ENCODE data around the gene PSG5. TPM values are rescaled to one million over a fixed set of nuclear protein-coding genes. Genes with fewer than 3 reads are reported as not detected.
"Not testable (repeated sequence)": the region's sequence is repeated elsewhere in the genome, so short reads cannot be mapped to it uniquely, and the experiment has no call there.

Gene PSG5
- total RNA-seq, 1 experiment from 2014 or later = not detected

GRCh38 chr19:43148233-43148632 is 38.1 kb downstream of the PSG5 start:
- no peaks in the 10 kb centered on the region for H3K79me2 ChIP-seq (ENCODE audit: insufficient read depth, low read length)
- no peak overlapping the region for H3K14ac ChIP-seq (ENCODE audit: insufficient read depth, low read length)
- Mint-ChIP-seq H3K4me3 (no peak overlapping the region), H3K27me3 (ENCODE audit: low read depth) (peaks cover 2% of the 10 kb centered on the region; the same call in 1 of the 2 replicates), H3K27ac (no peak overlapping the region), H3K9me3 (peaks cover 85 to 93% of the 10 kb centered on the region in 2 experiments), H3K36me3 (ENCODE audit: insufficient read depth in 1 of 3, low read depth in 3 of 3) (peaks cover 0 to 39% (median 21%) of the 10 kb centered on the region in 3 experiments; a peak in 5 of 7 replicates), H3K4me1 (no peaks in the 10 kb centered on the region)
- no peaks in the 10 kb centered on the region for H3K27me3 ChIP-seq (ENCODE audit: insufficient read depth, low read length)
- no peak overlapping the region for H2BK20ac ChIP-seq (ENCODE audit: low read depth, low read length, poor library complexity, severe bottlenecking)
- H3K79me1 ChIP-seq (ENCODE audit: insufficient read depth, low read depth, low read length, poor library complexity, severe bottlenecking) = no peaks in the 10 kb centered on the region
- H3K23me2 ChIP-seq (ENCODE audit: insufficient read length, low read depth, low read length, poor library complexity, severe bottlenecking) = no peaks in the 10 kb centered on the region
- no peak overlapping the region for H3K4me2 ChIP-seq (ENCODE audit: insufficient read depth, insufficient read length, low read length)
- H2BK5ac ChIP-seq (ENCODE audit: insufficient read length, low read length) = no peak overlapping the region
- no peak overlapping the region for H3T11ph ChIP-seq (ENCODE audit: low read length)
- peaks cover 63% of the 10 kb centered on the region for H3K9me3 ChIP-seq (ENCODE audit: control insufficient read depth, low read depth, low read length)
- TF ChIP-seq CTCF (conservative IDR thresholded peaks at IDR 0.05) = no peak
- no peak overlapping the region for H4K5ac ChIP-seq (ENCODE audit: insufficient read length, low read depth, low read length)
- H2AK5ac ChIP-seq (ENCODE audit: insufficient read length, low read length) = no peak overlapping the region
- no peaks in the 10 kb centered on the region for H3K4me1 ChIP-seq (ENCODE audit: insufficient read depth, low read length)
- no CpG with 5 or more reads among the region's 1 CpG for WGBS (ENCODE audit: extremely low coverage, insufficient read length, low lambda C conversion rate)
- H3K27ac ChIP-seq (ENCODE audit: insufficient read length, low read depth, low read length) = no peak overlapping the region
- no peak overlapping the region for H4K91ac ChIP-seq (ENCODE audit: insufficient read length, low read depth, low read length)
- H3K18ac ChIP-seq (ENCODE audit: insufficient read length, low read depth, low read length) = no peak overlapping the region
- no peak overlapping the region for H2BK12ac ChIP-seq (ENCODE audit: insufficient read length, low read depth, low read length)
- no peak overlapping the region for H3K4ac ChIP-seq (ENCODE audit: low read depth, low read length)
- no peak overlapping the region for H3K56ac ChIP-seq (ENCODE audit: insufficient read length, low read depth, low read length)
- H2BK120ac ChIP-seq (ENCODE audit: low read depth, low read length, poor library complexity, severe bottlenecking) = no peak overlapping the region
- no peak overlapping the region for H3K23ac ChIP-seq (ENCODE audit: insufficient read length, low read depth, low read length)
- no peak overlapping the region for H2BK15ac ChIP-seq (ENCODE audit: low read depth, low read length)
- H4K8ac ChIP-seq (replicated peaks; ENCODE audit: insufficient read length, low read depth, low read length) = no peak overlapping the region
- no peak overlapping the region for H2AFZ ChIP-seq (ENCODE audit: low read length)
- DNase-seq = no peak
- H4K20me1 ChIP-seq (ENCODE audit: control insufficient read depth, insufficient read depth, insufficient read length) = no peaks in the 10 kb centered on the region
- no peak overlapping the region for H3K9ac ChIP-seq (ENCODE audit: extremely low read depth, insufficient read length, low read length)

- not testable (repeated sequence) for H3K18ac ChIP-seq (ENCODE audit: insufficient read length, low read depth, low read length); H3T11ph ChIP-seq (ENCODE audit: low read length); H3K79me1 ChIP-seq (ENCODE audit: insufficient read depth, low read depth, low read length, poor library complexity, severe bottlenecking); DNase-seq; H4K91ac ChIP-seq (ENCODE audit: insufficient read length, low read depth, low read length); H3K23ac ChIP-seq (ENCODE audit: insufficient read length, low read depth, low read length); H3K27me3 ChIP-seq (ENCODE audit: insufficient read depth, low read length); H3K23me2 ChIP-seq (ENCODE audit: insufficient read length, low read depth, low read length, poor library complexity, severe bottlenecking); H3K14ac ChIP-seq (ENCODE audit: insufficient read depth, low read length); H2AFZ ChIP-seq (ENCODE audit: low read length); H4K8ac ChIP-seq (replicated peaks; ENCODE audit: insufficient read length, low read depth, low read length); H3K27ac Mint-ChIP-seq; H2BK120ac ChIP-seq (ENCODE audit: low read depth, low read length, poor library complexity, severe bottlenecking); H2BK12ac ChIP-seq (ENCODE audit: insufficient read length, low read depth, low read length); H3K4me2 ChIP-seq (ENCODE audit: insufficient read depth, insufficient read length, low read length); H2AK5ac ChIP-seq (ENCODE audit: insufficient read length, low read length); H2BK20ac ChIP-seq (ENCODE audit: low read depth, low read length, poor library complexity, severe bottlenecking); H2BK15ac ChIP-seq (ENCODE audit: low read depth, low read length); H3K56ac ChIP-seq (ENCODE audit: insufficient read length, low read depth, low read length); H3K4me1 ChIP-seq (ENCODE audit: insufficient read depth, low read length); H3K4me1 Mint-ChIP-seq; H3K79me2 ChIP-seq (ENCODE audit: insufficient read depth, low read length); H3K4me3 Mint-ChIP-seq; H3K27ac ChIP-seq (ENCODE audit: insufficient read length, low read depth, low read length); H4K5ac ChIP-seq (ENCODE audit: insufficient read length, low read depth, low read length); H3K4ac ChIP-seq (ENCODE audit: low read depth, low read length); H3K27me3 Mint-ChIP-seq (ENCODE audit: low read depth); H2BK5ac ChIP-seq (ENCODE audit: insufficient read length, low read length); H4K20me1 ChIP-seq (ENCODE audit: control insufficient read depth, insufficient read depth, insufficient read length); H3K9ac ChIP-seq (ENCODE audit: extremely low read depth, insufficient read length, low read length)
- no CpG with 5 or more reads among the region's 1 CpG for WGBS (ENCODE audit: extremely low coverage, insufficient read length, low lambda C conversion rate)
- H3K36me3 Mint-ChIP-seq (ENCODE audit: insufficient read depth in 1 of 3, low read depth in 3 of 3) = peaks cover 0 to 28% (median 12%) of the 10 kb centered on the region in 3 experiments; a peak in 5 of 7 replicates
- peaks cover 33% of the 10 kb centered on the region for H3K9me3 ChIP-seq (ENCODE audit: control insufficient read depth, low read depth, low read length)
- peaks cover 89% of the 10 kb centered on the region in 2 experiments for H3K9me3 Mint-ChIP-seq
Observed at GRCh38 chr19:43141763-43142162, 44.6 kb downstream of the PSG5 start.

Data from H9 (cell line).